Keratinocyte (primary cell): Measurements from ENCODE around the gene RBFA.

Experiments used
- CTCF ChIP-seq, 3 experiments: IDR thresholded peaks in 1 of 3; conservative IDR thresholded peaks in 1 of 3; optimal IDR thresholded peaks in 1 of 3; 2 replicates in 2 of 3; 3 replicates in 1 of 3; pipeline versions ENCODE3 to v1.5.1; 2011; ENCODE audit warnings: low read length in 3 of 3, mild to moderate bottlenecking in 3 of 3, moderate library complexity in 2 of 3, control low read depth in 1 of 3, inconsistent platforms in 1 of 3; ENCODE audit not compliant: insufficient read depth in 2 of 3; ENCODE audit errors: extremely low read depth in 1 of 3
- EZH2 ChIP-seq: IDR thresholded peaks from one replicate; pipeline ENCODE4 v1.6.1; 2012; ENCODE audit warnings: inconsistent platforms, mild to moderate bottlenecking, low read length, moderate library complexity

GRCh38 chr18:80050797-80051196 is 16.6 kb downstream of the RBFA start:
- TF ChIP-seq CTCF (optimal IDR thresholded peaks at IDR 0.05 in 1 of 3, IDR thresholded peaks at IDR 0.05 in 1 of 3, conservative IDR thresholded peaks at IDR 0.05 in 1 of 3; ENCODE audit: extremely low read depth in 1 of 3, insufficient read depth in 2 of 3, low read length in 3 of 3) (no peak), EZH2 (no peak)
